HL-60 (cell line): ENCODE data around the gene PFDN4.

ENCODE experiments used
- DNase-seq, 2 experiments: peaks; one replicate each; pipeline ENCODE4 v3.0.0-alpha.2; 2010 to 2020; ENCODE audit warnings: low read depth in 1 of 2, low spot score in 1 of 2
- H3K27ac ChIP-seq: fragments of 250-450 bp; sonication (Bioruptor Pico); replicated peaks from 2 replicates; pipeline ENCODE4 v1.5.1; 2020; ENCODE audit warnings: mild to moderate bottlenecking, moderate library complexity
- H3K27me3 ChIP-seq: fragments of 250-450 bp; sonication (Bioruptor Pico); 2 replicates; pipeline ENCODE4 v1.5.1; 2021; ENCODE audit warnings: mild to moderate bottlenecking, moderate library complexity; ENCODE audit not compliant: insufficient read depth, poor library complexity, severe bottlenecking
- H3K4me3 ChIP-seq: replicated peaks from 2 replicates; pipeline ENCODE4 v1.5.1; 2011; ENCODE audit warnings: mild to moderate bottlenecking, control low read depth, low read length; ENCODE audit not compliant: insufficient read depth
- GABPA ChIP-seq: IDR thresholded peaks from 2 replicates; pipeline ENCODE4 v1.6.1; 2012; ENCODE audit warnings: low read depth
- POLR2AphosphoS5 ChIP-seq: IDR thresholded peaks from 2 replicates; pipeline ENCODE4 v1.6.1; 2012; ENCODE audit warnings: low read depth
- SPI1 ChIP-seq: IDR thresholded peaks from 2 replicates; pipeline ENCODE4 v1.6.1; 2012; ENCODE audit warnings: low read depth, mild to moderate bottlenecking, borderline replicate concordance
- TF ChIP-seq, protein P1 (sequence below): IDR thresholded peaks from one replicate; pipeline ENCODE4 v1.5.1; 2011; ENCODE audit warnings: low read length, control low read depth, inconsistent platforms; ENCODE audit not compliant: insufficient read depth
- TF ChIP-seq, protein P2 (sequence below): IDR thresholded peaks from 2 replicates; pipeline ENCODE4 v1.6.1; 2012; ENCODE audit warnings: low read depth; ENCODE audit not compliant: insufficient replicate concordance

The PFDN4 gene

DNA sequence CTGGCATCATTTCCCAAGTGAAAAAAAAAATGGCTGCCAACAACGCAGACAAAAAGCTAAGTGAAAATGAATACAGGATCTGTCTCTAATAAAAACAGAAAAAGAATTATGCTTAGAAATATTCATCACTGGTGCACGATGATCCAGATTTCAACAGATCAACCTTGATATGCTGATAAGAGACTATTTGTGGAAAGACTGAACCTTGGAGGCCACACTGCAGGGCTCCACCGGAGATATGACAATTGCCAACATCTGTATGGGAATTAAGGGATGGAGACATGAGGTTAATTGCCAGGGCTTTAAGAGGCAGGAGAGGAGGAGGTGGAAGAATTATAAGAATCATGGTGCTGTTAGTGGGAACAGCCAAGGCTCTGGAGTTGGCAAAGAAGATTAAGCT is 48.3 kb downstream of the PFDN4 start:
- Histone ChIP-seq H3K27me3 (no peaks in the 10 kb centered on the region), H3K4me3 (no peak overlapping the region), H3K27ac (no peak overlapping the region)
- TF ChIP-seq, protein P1, sequence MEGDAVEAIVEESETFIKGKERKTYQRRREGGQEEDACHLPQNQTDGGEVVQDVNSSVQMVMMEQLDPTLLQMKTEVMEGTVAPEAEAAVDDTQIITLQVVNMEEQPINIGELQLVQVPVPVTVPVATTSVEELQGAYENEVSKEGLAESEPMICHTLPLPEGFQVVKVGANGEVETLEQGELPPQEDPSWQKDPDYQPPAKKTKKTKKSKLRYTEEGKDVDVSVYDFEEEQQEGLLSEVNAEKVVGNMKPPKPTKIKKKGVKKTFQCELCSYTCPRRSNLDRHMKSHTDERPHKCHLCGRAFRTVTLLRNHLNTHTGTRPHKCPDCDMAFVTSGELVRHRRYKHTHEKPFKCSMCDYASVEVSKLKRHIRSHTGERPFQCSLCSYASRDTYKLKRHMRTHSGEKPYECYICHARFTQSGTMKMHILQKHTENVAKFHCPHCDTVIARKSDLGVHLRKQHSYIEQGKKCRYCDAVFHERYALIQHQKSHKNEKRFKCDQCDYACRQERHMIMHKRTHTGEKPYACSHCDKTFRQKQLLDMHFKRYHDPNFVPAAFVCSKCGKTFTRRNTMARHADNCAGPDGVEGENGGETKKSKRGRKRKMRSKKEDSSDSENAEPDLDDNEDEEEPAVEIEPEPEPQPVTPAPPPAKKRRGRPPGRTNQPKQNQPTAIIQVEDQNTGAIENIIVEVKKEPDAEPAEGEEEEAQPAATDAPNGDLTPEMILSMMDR = no peak
- TF ChIP-seq GABPA = no peak
- no peak for TF ChIP-seq SPI1
- TF ChIP-seq, protein P2, sequence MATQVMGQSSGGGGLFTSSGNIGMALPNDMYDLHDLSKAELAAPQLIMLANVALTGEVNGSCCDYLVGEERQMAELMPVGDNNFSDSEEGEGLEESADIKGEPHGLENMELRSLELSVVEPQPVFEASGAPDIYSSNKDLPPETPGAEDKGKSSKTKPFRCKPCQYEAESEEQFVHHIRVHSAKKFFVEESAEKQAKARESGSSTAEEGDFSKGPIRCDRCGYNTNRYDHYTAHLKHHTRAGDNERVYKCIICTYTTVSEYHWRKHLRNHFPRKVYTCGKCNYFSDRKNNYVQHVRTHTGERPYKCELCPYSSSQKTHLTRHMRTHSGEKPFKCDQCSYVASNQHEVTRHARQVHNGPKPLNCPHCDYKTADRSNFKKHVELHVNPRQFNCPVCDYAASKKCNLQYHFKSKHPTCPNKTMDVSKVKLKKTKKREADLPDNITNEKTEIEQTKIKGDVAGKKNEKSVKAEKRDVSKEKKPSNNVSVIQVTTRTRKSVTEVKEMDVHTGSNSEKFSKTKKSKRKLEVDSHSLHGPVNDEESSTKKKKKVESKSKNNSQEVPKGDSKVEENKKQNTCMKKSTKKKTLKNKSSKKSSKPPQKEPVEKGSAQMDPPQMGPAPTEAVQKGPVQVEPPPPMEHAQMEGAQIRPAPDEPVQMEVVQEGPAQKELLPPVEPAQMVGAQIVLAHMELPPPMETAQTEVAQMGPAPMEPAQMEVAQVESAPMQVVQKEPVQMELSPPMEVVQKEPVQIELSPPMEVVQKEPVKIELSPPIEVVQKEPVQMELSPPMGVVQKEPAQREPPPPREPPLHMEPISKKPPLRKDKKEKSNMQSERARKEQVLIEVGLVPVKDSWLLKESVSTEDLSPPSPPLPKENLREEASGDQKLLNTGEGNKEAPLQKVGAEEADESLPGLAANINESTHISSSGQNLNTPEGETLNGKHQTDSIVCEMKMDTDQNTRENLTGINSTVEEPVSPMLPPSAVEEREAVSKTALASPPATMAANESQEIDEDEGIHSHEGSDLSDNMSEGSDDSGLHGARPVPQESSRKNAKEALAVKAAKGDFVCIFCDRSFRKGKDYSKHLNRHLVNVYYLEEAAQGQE = no peak
- no peak for TF ChIP-seq POLR2AphosphoS5
- DNase-seq = no peak

DNA sequence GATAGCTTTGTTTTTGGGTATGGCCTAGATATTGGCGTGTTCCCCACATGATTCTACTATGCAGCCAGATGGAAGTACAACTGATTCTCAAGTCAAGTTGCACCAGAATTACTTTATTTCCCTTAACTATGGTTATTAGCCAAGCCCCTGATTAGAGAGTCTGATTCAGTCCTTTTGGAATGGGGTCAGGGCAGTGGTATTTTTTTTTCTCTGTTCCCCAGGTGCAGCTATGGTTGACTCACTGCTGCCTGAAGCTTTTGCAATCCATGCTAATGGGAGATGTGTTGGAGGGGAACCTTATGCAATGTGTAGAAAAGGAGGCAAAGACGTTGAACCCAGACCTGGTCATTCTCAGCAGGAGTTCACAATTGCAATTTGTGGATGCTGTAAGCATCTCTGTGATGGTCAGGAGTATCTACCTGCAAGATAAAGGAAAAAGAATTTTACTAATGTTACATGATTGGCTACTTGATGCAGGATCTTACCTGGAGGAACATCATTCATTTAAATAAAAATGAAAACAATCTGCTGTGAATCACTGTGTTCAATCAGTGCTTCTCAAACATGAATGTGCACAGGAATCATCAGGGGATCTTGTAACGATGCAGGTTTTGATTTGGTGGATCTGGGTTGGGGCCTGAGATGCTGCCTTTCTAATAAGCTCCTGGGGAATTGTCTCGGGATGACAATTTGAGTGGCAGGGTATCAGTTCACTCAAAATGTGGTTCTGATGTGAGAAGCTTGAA is 49.4 kb downstream of the PFDN4 start:
- H3K27ac ChIP-seq = no peak overlapping the region

DNA sequence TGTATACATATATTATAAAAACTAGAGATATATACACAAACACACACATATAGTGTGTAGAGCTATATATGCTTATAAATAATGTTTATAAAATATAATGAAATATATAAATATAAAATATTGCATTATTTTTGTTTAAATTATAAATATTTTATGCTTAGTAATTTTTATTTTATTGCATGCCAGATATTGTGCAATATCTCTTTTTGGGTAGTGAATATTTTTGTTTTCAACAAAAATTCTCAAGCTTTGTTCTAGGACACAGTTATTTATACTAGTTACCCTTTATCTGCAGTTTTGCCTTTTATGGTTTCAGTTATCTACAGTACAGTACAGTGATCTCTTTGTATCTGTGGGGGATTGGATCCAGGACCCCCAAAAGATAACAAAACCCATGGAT is 52.2 kb downstream of the PFDN4 start:
- DNase-seq = no peak
- no peak overlapping the region for H3K27ac ChIP-seq
- no peak for TF ChIP-seq POLR2AphosphoS5
- TF ChIP-seq, protein P2 = no peak
- no peak for TF ChIP-seq SPI1
- TF ChIP-seq, protein P1 = no peak
- no peak for TF ChIP-seq GABPA
- peaks cover 2% of the 10 kb centered on the region for H3K27me3 ChIP-seq
- no peak overlapping the region for H3K4me3 ChIP-seq

More for the DNA sequence above, 49.4 kb downstream of the PFDN4 start:
- no peaks in the 10 kb centered on the region for H3K27me3 ChIP-seq
- no peak overlapping the region for H3K4me3 ChIP-seq
- DNase-seq = no peak
- no peak for TF ChIP-seq SPI1

DNA sequence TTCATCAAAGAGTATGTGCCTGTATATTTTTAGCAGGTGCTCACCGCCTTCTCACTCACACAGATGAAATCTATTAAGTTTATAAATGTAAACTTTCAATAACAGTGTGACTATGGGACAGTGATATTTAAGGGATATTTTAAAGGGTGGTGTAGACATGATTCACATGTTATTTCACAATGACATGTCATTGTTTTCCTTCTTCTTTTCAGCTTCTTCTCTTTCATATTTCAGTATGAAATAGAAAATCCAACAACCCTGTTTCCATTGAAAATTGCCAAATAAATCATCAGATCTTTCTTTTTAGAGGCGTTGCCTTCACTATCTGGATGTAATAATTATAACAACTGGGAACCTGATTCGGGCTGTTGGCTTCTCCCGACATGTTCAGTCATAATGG is 54.8 kb downstream of the PFDN4 start:
- TF ChIP-seq POLR2AphosphoS5 = no peak
- TF ChIP-seq, protein P2 = no peak
- TF ChIP-seq SPI1 = no peak
- TF ChIP-seq GABPA = no peak
- TF ChIP-seq, protein P1 = no peak
- Histone ChIP-seq H3K27me3 (peaks cover 4% of the 10 kb centered on the region), H3K27ac (no peak overlapping the region), H3K4me3 (no peak overlapping the region)
- no peak for DNase-seq
